Endodermal cell (in vitro differentiated cells): Measurements from ENCODE around the gene RSBN1. TPM values are rescaled to one million over a fixed set of nuclear protein-coding genes. Genes with fewer than 3 reads are reported as not detected.
"Not testable (repeated sequence)": the region's sequence is repeated elsewhere in the genome, so short reads cannot be mapped to it uniquely, and the experiment has no call there.

Source experiments
- DNase-seq: peaks from one replicate; pipeline ENCODE4 v3.0.0-alpha.2; 2017
- H3K27ac ChIP-seq: 2 replicates; pipeline ENCODE4 v1.5.1; 2013; ENCODE audit warnings: mild to moderate bottlenecking, low read depth, low read length, moderate library complexity
- H3K27me3 ChIP-seq: 2 replicates; pipeline ENCODE4 v1.6.1; 2013; ENCODE audit warnings: mild to moderate bottlenecking, low read length, moderate library complexity; ENCODE audit not compliant: insufficient read depth, control insufficient read depth, poor library complexity, severe bottlenecking
- H3K36me3 ChIP-seq: 2 replicates; pipeline ENCODE4 v1.7.0; 2013; ENCODE audit warnings: mild to moderate bottlenecking, low read length, moderate library complexity; ENCODE audit not compliant: control insufficient read depth, insufficient read depth
- H3K4me1 ChIP-seq: one replicate; pipeline ENCODE4 v1.7.0; 2013; ENCODE audit warnings: low read length; ENCODE audit not compliant: control insufficient read depth, insufficient read depth
- H3K4me3 ChIP-seq: 2 replicates; pipeline ENCODE4 v1.5.1; 2013; ENCODE audit warnings: mild to moderate bottlenecking, low read length, moderate library complexity
- H3K9ac ChIP-seq: 2 replicates; pipeline ENCODE4 v1.6.1; 2013; ENCODE audit warnings: mild to moderate bottlenecking, low read length, moderate library complexity; ENCODE audit not compliant: poor library complexity, severe bottlenecking; ENCODE audit errors: extremely low read depth
- H3K9me3 ChIP-seq: 2 replicates; pipeline ENCODE4 v1.6.1; 2013; ENCODE audit warnings: mild to moderate bottlenecking, low read length, moderate library complexity; ENCODE audit not compliant: control insufficient read depth
- H3K27ac Mint-ChIP-seq: 2 replicates; pipeline ENCODE4 v1.8.0; 2020; ENCODE audit warnings: mixed read lengths
- H3K27me3 Mint-ChIP-seq: 2 replicates; pipeline ENCODE4 v1.8.0; 2021; ENCODE audit warnings: mild to moderate bottlenecking, mixed read lengths; ENCODE audit not compliant: insufficient read depth
- H3K36me3 Mint-ChIP-seq: 2 replicates; pipeline ENCODE4 v1.8.0; 2020; ENCODE audit warnings: low read depth, mixed read lengths
- H3K4me1 Mint-ChIP-seq: 2 replicates; pipeline ENCODE4 v1.8.0; 2020; ENCODE audit warnings: mixed read lengths
- H3K4me3 Mint-ChIP-seq: 2 replicates; pipeline ENCODE4 v1.8.0; 2020; ENCODE audit warnings: mild to moderate bottlenecking, moderate library complexity, mixed read lengths
- H3K9me3 Mint-ChIP-seq: 2 replicates; pipeline ENCODE4 v1.8.0; 2020; ENCODE audit warnings: mild to moderate bottlenecking, mixed read lengths
- CTCF ChIP-seq: fragments of 200-600 bp; sonication (generic); conservative IDR thresholded peaks from 2 replicates; pipeline ENCODE4 v1.5.0; 2021; ENCODE audit warnings: antibody characterized with exemption, mild to moderate bottlenecking
- WGBS, 2 experiments: methylation state at CpG; one replicate each; pipeline versions ENCODE4 v1.1.5 to v1.1.7; 2013; ENCODE audit warnings: missing lambda C conversion rate in 2 of 2, mixed read lengths in 1 of 2; ENCODE audit not compliant: insufficient coverage in 1 of 2, insufficient read length in 1 of 2; 5-methylcytosine and 5-hydroxymethylcytosine counted together
- total RNA-seq, 2 donors: library from RNA; stranded (reverse); fragmentation: NEBNext Ultra II Directional in 1 of 2; extraction: Animal tissue kit (Norgen Biotek cat#: 25700) in 1 of 2; gene quantifications; 2 replicates in 1 of 2; 3 replicates in 1 of 2; pipeline ENCODE4 v1.2.1, GENCODE V29; 2021

RSBN1 gene
- total RNA-seq, 2 donors from 2014 or later, result 13.7 to 17.5 TPM

DNA sequence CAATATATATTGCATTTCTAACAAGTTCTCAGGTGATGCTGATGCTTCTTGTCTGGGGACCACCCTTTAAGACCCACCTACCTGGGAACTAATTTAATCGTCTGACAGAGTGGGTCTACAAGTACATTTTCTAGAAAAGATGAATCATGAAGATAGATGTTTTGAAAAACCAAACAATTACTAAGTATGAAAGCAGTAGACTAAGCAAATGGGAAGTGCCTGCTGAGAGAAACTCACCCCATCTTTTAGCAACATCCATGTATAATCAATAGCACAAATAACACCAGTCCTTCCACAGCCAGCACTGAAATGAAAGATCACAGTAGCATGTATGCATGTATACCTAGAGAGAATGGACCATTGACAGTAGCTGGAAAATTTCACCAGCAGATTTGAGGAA is 42.0 kb upstream of the RSBN1 start:
- Histone ChIP-seq H3K27ac (no peak overlapping the region), H3K9me3 (no peaks in the 10 kb centered on the region), H3K4me3 (no peak overlapping the region), H3K9ac (no peak overlapping the region), H3K36me3 (no peaks in the 10 kb centered on the region), H3K4me1 (no peaks in the 10 kb centered on the region), H3K27me3 (no peaks in the 10 kb centered on the region)
- no peaks in the 10 kb centered on the region for H3K4me1 Mint-ChIP-seq
- 38% methylated on average over 1 of the region's 1 CpG; no CpG with 5 or more reads in 1 of the 2 experiments for WGBS, 2 experiments
- no peaks in the 10 kb centered on the region for H3K36me3 Mint-ChIP-seq
- DNase-seq, result no peak
- H3K27me3 Mint-ChIP-seq, result no peaks in the 10 kb centered on the region
- H3K9me3 Mint-ChIP-seq, result no peaks in the 10 kb centered on the region
- H3K4me3 Mint-ChIP-seq, result no peak overlapping the region
- TF ChIP-seq CTCF, result no peak
- no peak overlapping the region for H3K27ac Mint-ChIP-seq

- not testable (repeated sequence) for H3K4me1 Mint-ChIP-seq, H3K4me3 Mint-ChIP-seq
Measured at GRCh38 chr1:113852694-113853093, 40.4 kb upstream of the RSBN1 start.

GRCh38 chr1:113850127-113850796 is 38.0 kb upstream of the RSBN1 start:
- H3K9me3 Mint-ChIP-seq, result peaks cover 17% of the 10 kb centered on the region
- no peak for DNase-seq
- peaks cover 2% of the 10 kb centered on the region for H3K36me3 Mint-ChIP-seq
- no peak overlapping the region for H3K4me3 ChIP-seq
- no peaks in the 10 kb centered on the region for H3K4me1 ChIP-seq
- H3K36me3 ChIP-seq, result no peaks in the 10 kb centered on the region
- 78 to 100% methylated on average over 1 to 3 of the region's 3 CpGs for WGBS, 2 experiments
- no peak for TF ChIP-seq CTCF
- H3K9ac ChIP-seq, result no peak overlapping the region
- peaks cover 27% of the 10 kb centered on the region for H3K9me3 ChIP-seq
- no peaks in the 10 kb centered on the region for H3K27me3 Mint-ChIP-seq
- no peaks in the 10 kb centered on the region for H3K27me3 ChIP-seq
- H3K27ac Mint-ChIP-seq, result no peak overlapping the region
- H3K4me3 Mint-ChIP-seq, result no peak overlapping the region
- no peak overlapping the region for H3K27ac ChIP-seq
- H3K4me1 Mint-ChIP-seq, result no peaks in the 10 kb centered on the region

More at GRCh38 chr1:113852694-113853093, 40.4 kb upstream of the RSBN1 start:
- not testable (repeated sequence) for H3K36me3 ChIP-seq, H3K36me3 Mint-ChIP-seq, DNase-seq, H3K27ac Mint-ChIP-seq, H3K4me1 ChIP-seq, H3K9me3 Mint-ChIP-seq, H3K27me3 Mint-ChIP-seq, H3K9me3 ChIP-seq, H3K4me3 ChIP-seq, H3K27me3 ChIP-seq, H3K9ac ChIP-seq, H3K27ac ChIP-seq
- WGBS, 2 experiments, result 74 to 92% methylated on average over 6 of the region's 6 CpGs

DNA sequence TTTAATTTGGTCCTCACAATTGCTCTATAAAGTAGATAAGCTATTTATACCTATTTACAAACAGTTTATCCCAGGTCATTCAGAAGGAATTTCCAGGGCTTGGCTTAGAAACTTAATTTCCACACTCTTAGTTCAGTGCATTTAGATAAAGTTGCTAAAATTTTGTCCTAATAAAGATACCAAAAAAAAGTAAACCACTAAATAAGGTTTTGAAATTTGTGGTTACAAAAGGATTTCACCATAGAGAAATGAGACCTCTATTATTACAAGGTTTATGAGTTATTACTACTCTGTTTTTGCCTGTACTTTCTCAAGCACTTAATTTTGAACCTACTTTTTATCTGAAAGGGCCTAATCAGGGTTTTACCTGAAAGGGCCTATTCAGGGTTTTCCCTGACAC is 36.8 kb upstream of the RSBN1 start:
- peaks cover 17% of the 10 kb centered on the region for H3K9me3 Mint-ChIP-seq
- no peak overlapping the region for H3K4me3 Mint-ChIP-seq
- no peak for TF ChIP-seq CTCF
- Histone ChIP-seq H3K27me3 (no peaks in the 10 kb centered on the region), H3K9ac (no peak overlapping the region), H3K4me3 (no peak overlapping the region), H3K27ac (no peak overlapping the region), H3K9me3 (peaks cover 27% of the 10 kb centered on the region), H3K4me1 (no peaks in the 10 kb centered on the region), H3K36me3 (no peaks in the 10 kb centered on the region)
- H3K27me3 Mint-ChIP-seq, result no peaks in the 10 kb centered on the region
- H3K27ac Mint-ChIP-seq, result no peak overlapping the region
- DNase-seq, result no peak
- H3K4me1 Mint-ChIP-seq, result no peaks in the 10 kb centered on the region
- H3K36me3 Mint-ChIP-seq, result peaks cover 2% of the 10 kb centered on the region
